K562 (cell line): ENCODE measurements around the gene BIN1. TPM values are rescaled to one million over a fixed set of nuclear protein-coding genes. Genes with fewer than 3 reads are reported as not detected.

Experiments used
- ATAC-seq: fragments of 200-7000 bp; cut with Tn5 transposase; 3 replicates; pipeline ENCODE4 v1.9.1; 2020; ENCODE audit warnings: moderate library complexity
- BruUV-seq: library from RNA; stranded (reverse); fragments of 400-500 nt; replicated peaks from 2 replicates; lab custom pipeline; 2021; lab: Mats Ljungman, UMichigan
- CTCF ChIA-PET: fragments of 300-600 bp; formaldehyde crosslinking; extraction: SDS; loops from one replicate; lab custom pipeline; 2021; ENCODE audit warnings: low intra/inter-chr PET ratio; lab: Yijun Ruan, JAX
- POLR2A ChIA-PET: fragments of 300-600, 350-650 bp; sonication (Branson Sonifier 250); formaldehyde crosslinking; extraction: SDS; loops from one replicate; lab custom pipeline; 2021; ENCODE audit warnings: antibody characterized with exemption, inconsistent platforms; lab: Yijun Ruan, JAX
- DNase-seq, 4 experiments: peaks; one replicate each; pipeline versions ENCODE4 v3.0.0 to v3.0.0-alpha.2; 2011 to 2018; ENCODE audit warnings: low spot score in 3 of 4, mixed read lengths in 3 of 4; ENCODE audit errors: extremely low read depth in 1 of 4
- FAIRE-seq: peaks from 2 replicates; lab custom pipeline; 2011; peaks lifted over from hg19 to GRCh38; lab: Jason Lieb, UNC
- H2AFZ ChIP-seq: 2 replicates; pipeline ENCODE4 v1.6.0; 2011; ENCODE audit warnings: low read depth, low read length, control low read depth, inconsistent platforms
- H3K27ac ChIP-seq: fragments of 200-600 bp; 3 replicates; pipeline ENCODE4 v1.8.0; 2011; ENCODE audit warnings: low read depth, mild to moderate bottlenecking, control low read depth, inconsistent platforms, low read length, moderate library complexity, mixed read lengths; ENCODE audit errors: extremely low read depth
- H3K27me3 ChIP-seq, 2 experiments: fragments of 300-600 bp in 1 of 2; 2 replicates in 1 of 2; 3 replicates in 1 of 2; pipeline versions ENCODE4 v1.6.0 to v1.8.0; 2011; ENCODE audit warnings: inconsistent platforms in 2 of 2, low read length in 2 of 2, mild to moderate bottlenecking in 1 of 2, mixed read lengths in 1 of 2, moderate library complexity in 1 of 2; ENCODE audit not compliant: control insufficient read depth in 2 of 2, insufficient read depth in 2 of 2
- H3K36me3 ChIP-seq: fragments of 300-600 bp; 3 replicates; pipeline ENCODE4 v1.8.0; 2011; ENCODE audit warnings: mild to moderate bottlenecking, low read length, inconsistent platforms; ENCODE audit not compliant: control insufficient read depth, insufficient read depth
- H3K4me1 ChIP-seq, 2 experiments: fragments of 200-600 bp in 1 of 2; replicated peaks in 1 of 2; 2 replicates in 1 of 2; 3 replicates in 1 of 2; pipeline versions ENCODE4 v1.5.1 to v1.8.0; 2011; ENCODE audit warnings: inconsistent platforms in 2 of 2, low read length in 2 of 2, mild to moderate bottlenecking in 1 of 2, mixed read lengths in 1 of 2, moderate library complexity in 1 of 2; ENCODE audit not compliant: control insufficient read depth in 2 of 2, insufficient read depth in 2 of 2
- H3K4me2 ChIP-seq: 2 replicates; pipeline ENCODE4 v1.6.1; 2011; ENCODE audit warnings: low read length, control low read depth, inconsistent platforms, mixed read lengths; ENCODE audit not compliant: insufficient read depth
- H3K4me3 ChIP-seq: fragments of 200-600 bp; sonication (generic), shearing (Covaris generic); 2 replicates; pipeline ENCODE4 v1.5.1; 2016; ENCODE audit warnings: control low read depth, inconsistent platforms
- H3K79me2 ChIP-seq: fragments of 200-600 bp; 3 replicates; pipeline ENCODE4 v1.8.0; 2011; ENCODE audit warnings: low read length, inconsistent platforms; ENCODE audit not compliant: control insufficient read depth, insufficient read depth
- H3K9ac ChIP-seq, 2 experiments: 2 replicates each; pipeline versions ENCODE4 v1.6.0 to v1.6.1; 2011; ENCODE audit warnings: low read depth in 2 of 2, low read length in 2 of 2, control low read depth in 1 of 2, inconsistent platforms in 1 of 2, mild to moderate bottlenecking in 1 of 2, mixed read lengths in 1 of 2; ENCODE audit not compliant: insufficient read depth in 1 of 2
- H3K9me1 ChIP-seq: one replicate; pipeline ENCODE4 v1.6.0; 2011; ENCODE audit warnings: inconsistent platforms, mild to moderate bottlenecking, low read length, moderate library complexity; ENCODE audit not compliant: control insufficient read depth, insufficient read depth
- H3K9me3 ChIP-seq: replicated peaks from 2 replicates; pipeline ENCODE4 v1.5.1; 2011; ENCODE audit warnings: low read depth, low read length, inconsistent platforms; ENCODE audit not compliant: control insufficient read depth, insufficient read depth
- H4K20me1 ChIP-seq: replicated peaks from 2 replicates; pipeline ENCODE4 v1.6.1; 2011; ENCODE audit warnings: low read length, inconsistent platforms, mixed read lengths; ENCODE audit not compliant: control insufficient read depth, insufficient read depth
- BRCA1 ChIP-seq, 2 experiments: fragments of 450-650 bp in 1 of 2; sonication (generic) in 1 of 2; formaldehyde crosslinking in 1 of 2; IDR thresholded peaks; 2 replicates each; pipeline versions ENCODE4 v1.5.0 to v1.6.1; 2017 to 2020; ENCODE audit warnings: mild to moderate bottlenecking in 1 of 2, missing genetic modification reagents in 1 of 2
- CAMTA2 ChIP-seq: fragments of 250-450 bp; sonication (Bioruptor Pico); conservative IDR thresholded peaks from 2 replicates; pipeline ENCODE4 v1.5.1; 2022
- HBP1 ChIP-seq: fragments of 450-650 bp; formaldehyde crosslinking; IDR thresholded peaks from 2 replicates; pipeline ENCODE4 v1.4.0; 2022; ENCODE audit warnings: missing genetic modification characterization
- IRF9 ChIP-seq: fragments of 450-650 bp; IDR thresholded peaks from 2 replicates; pipeline ENCODE4 v1.6.1; 2016; ENCODE audit warnings: missing biosample characterization, missing genetic modification characterization
- KDM5B ChIP-seq: fragments of 200-600 bp; sonication (generic); IDR thresholded peaks from 2 replicates; pipeline ENCODE4 v1.6.1; 2012; ENCODE audit warnings: low read depth, mild to moderate bottlenecking, moderate library complexity, low read length, control low read depth, inconsistent platforms; ENCODE audit not compliant: insufficient replicate concordance
- NFIC ChIP-seq: fragments of 450-650 bp; IDR thresholded peaks from 2 replicates; pipeline ENCODE4 v1.6.1; 2017; ENCODE audit warnings: mild to moderate bottlenecking, inconsistent platforms
- PML ChIP-seq: IDR thresholded peaks from 2 replicates; pipeline ENCODE4 v1.6.1; 2012; ENCODE audit warnings: low read length, inconsistent platforms
- TAF15 ChIP-seq: fragments of 200-400 bp; formaldehyde crosslinking; IDR thresholded peaks from 2 replicates; pipeline ENCODE4 v1.6.1; 2017; ENCODE audit warnings: mild to moderate bottlenecking, low read depth, low read length, moderate library complexity
- TCF15 ChIP-seq: fragments of 250-450 bp; sonication (Bioruptor Pico); IDR thresholded peaks from 2 replicates; pipeline ENCODE4 v1.8.0; 2022; ENCODE audit warnings: moderate library complexity, mild to moderate bottlenecking, inconsistent platforms
- ZBTB34 ChIP-seq: fragments of 250-450 bp; sonication (Bioruptor Pico); IDR thresholded peaks from 2 replicates; pipeline ENCODE4 v1.8.0; 2021; ENCODE audit warnings: mild to moderate bottlenecking, moderate library complexity
- ZNF280B ChIP-seq: fragments of 250-450 bp; sonication (Bioruptor Pico); IDR thresholded peaks from 2 replicates; pipeline ENCODE4 v1.5.1; 2021; ENCODE audit warnings: mild to moderate bottlenecking
- WGBS: fragments of 100-300 bp; shearing (Covaris generic); methylation state at CpG from one replicate; pipeline ENCODE4 v1.1.6; 2016; ENCODE audit warnings: low coverage, mixed read lengths; ENCODE audit not compliant: insufficient coverage; ENCODE audit errors: missing lambda C conversion rate; 5-methylcytosine and 5-hydroxymethylcytosine counted together
- in situ Hi-C: fragments of 300-500 bp; cut with MboI; formaldehyde crosslinking; loops from 4 replicates; pipeline ENCODE4 v1.15.0; 2018; ENCODE audit warnings: inconsistent platforms, mixed read lengths
- intact Hi-C: fragments of 100-400 bp; cut with micrococcal nuclease; formaldehyde crosslinking; loops from 2 replicates; pipeline ENCODE4 v1.14.2; 2022
- polyA plus RNA-seq, 8 experiments: library from polyadenylated mRNA; depleted of rRNA in 4 of 8; stranded (reverse) in 5 of 8; unstranded in 3 of 8; fragments of >200 nt; fragmentation: Nextera tagmentation in 2 of 8; fragmentation: Illumina TruSeq in 1 of 8; extraction: Ambion mirVana in 2 of 8; extraction: Trizol in 1 of 8; gene quantifications; 2 replicates each; pipeline versions ENCODE4 v1.2.1 to v1.2.3, GENCODE V29; 2011 to 2014; ENCODE audit warnings: inconsistent platforms in 1 of 8, missing spikeins in 1 of 8
- total RNA-seq, 7 experiments: library from RNA; depleted of rRNA in 6 of 7; stranded (reverse); fragments of >200 nt in 6 of 7; fragmentation: Illumina TruSeq in 2 of 7; extraction: Trizol in 2 of 7; gene quantifications; 2 replicates each; pipeline versions ENCODE4 v1.2.1 to v1.2.3, GENCODE V29; 2011 to 2021; ENCODE audit warnings: low replicate concordance in 1 of 7

The BIN1 gene
- total and polyA plus RNA-seq, 9 of the 15 experiments (the other 6 are each of a cell fraction or from before 2014, with no cell fraction given) = 0.04 to 2.8 (median 0.79) TPM; not detected in 1

- no peaks in the 10 kb centered on the region for H3K9me1 ChIP-seq
- H3K4me2 ChIP-seq = no peak overlapping the region
- no peak for DNase-seq
- no peak overlapping the region for H3K4me3 ChIP-seq
- in situ Hi-C loops (no loop called here), intact Hi-C loops (no loop called here)
- POLR2A ChIA-PET = no interaction called here
- 31% methylated on average over 7 of the region's 8 CpGs for WGBS
- no peaks in the 10 kb centered on the region for H3K36me3 ChIP-seq
- no peaks in the 10 kb centered on the region for H3K9me3 ChIP-seq
- H3K4me1 ChIP-seq = peaks cover 9 to 53% of the 10 kb centered on the region in 2 experiments; a peak in 4 of 5 replicates
- CTCF ChIA-PET = no interaction called here
- FAIRE-seq = no peak
- TF ChIP-seq CAMTA2 (CRISPR knock-in tag) = no peak
- no peak for TF ChIP-seq TCF15 (CRISPR knock-in tag)
- no peak for TF ChIP-seq PML
- TF ChIP-seq KDM5B = no peak
- no peak for TF ChIP-seq NFIC
- TF ChIP-seq ZNF280B (CRISPR knock-in tag) = no peak
- no peak for TF ChIP-seq IRF9
- no peak for TF ChIP-seq HBP1 (CRISPR knock-in tag)
- no peak for TF ChIP-seq BRCA1 (IDR thresholded peaks at IDR 0.05)
- no peak for TF ChIP-seq BRCA1 (CRISPR knock-in tag; IDR thresholded peaks at IDR 0.05)
- no peak for TF ChIP-seq TAF15
- no peak for TF ChIP-seq ZBTB34 (CRISPR knock-in tag)
- no peaks in the 10 kb centered on the region for H3K79me2 ChIP-seq
- peaks cover 11 to 39% of the 10 kb centered on the region in 2 experiments; a peak in 3 of 5 replicates for H3K27me3 ChIP-seq
- BruUV-seq = no TSS peak
- ATAC-seq = no peak
- H3K27ac ChIP-seq = no peak overlapping the region
- no peak overlapping the region for H3K9ac ChIP-seq
- H4K20me1 ChIP-seq = peaks cover 29% of the 10 kb centered on the region
- H2AFZ ChIP-seq = no peak overlapping the region
Observed at GRCh38 chr2:127082974-127083373, 24.0 kb downstream of the BIN1 start.
